Lower leg skin (tissue), 4 donors: Measurements from ENCODE around the gene SULT2B1. TPM values are rescaled to one million over a fixed set of nuclear protein-coding genes. Genes with fewer than 3 reads are reported as not detected.

Experiments
- DNase-seq, 2 donors: peaks; one replicate each; pipeline ENCODE4 v3.0.0-alpha.2; 2019; ENCODE audit warnings: low spot score in 2 of 2
- H3K4me3 ChIP-seq: fragments of 200-600 bp; sonication (generic); 2 replicates; pipeline ENCODE4 v1.5.1; 2017; ENCODE audit warnings: mild to moderate bottlenecking, low read depth; ENCODE audit not compliant: poor library complexity, severe bottlenecking
- CTCF ChIP-seq, 3 donors: fragments of 450-650 bp; IDR thresholded peaks; one replicate each; pipeline ENCODE4 v1.5.1; 2016; ENCODE audit warnings: antibody characterized with exemption in 3 of 3, mild to moderate bottlenecking in 3 of 3, moderate library complexity in 2 of 3
- POLR2A ChIP-seq, 2 donors: fragments of 450-650 bp; IDR thresholded peaks; one replicate each; pipeline ENCODE4 v1.6.1; 2016 to 2017; ENCODE audit warnings: antibody characterized with exemption in 2 of 2, mild to moderate bottlenecking in 1 of 2, moderate library complexity in 1 of 2
- WGBS, 2 donors: methylation state at CpG; one replicate each; pipeline ENCODE4 v1.1.5; 2018; 5-methylcytosine and 5-hydroxymethylcytosine counted together
- intact Hi-C: fragments of 100-400 bp; cut with DNase I; formaldehyde crosslinking; loops from one replicate; pipeline ENCODE4 v1.15.0; 2023; ENCODE audit warnings: low total_unique reads
- total RNA-seq, 4 donors: library from RNA; depleted of rRNA; stranded (reverse); fragments of >200 nt; gene quantifications; one replicate each; pipeline ENCODE4 v1.1.0, GENCODE V29; 2016

SULT2B1 gene
- total RNA-seq, 4 donors from 2014 or later, result 119 to 191 (median 166) TPM

- whole genome bisulfite sequencing, 2 donors, result 0% methylated on average over 20 to 27 of the region's 40 CpGs
- TF ChIP-seq POLR2A (IDR thresholded peaks at IDR 0.05) (no peak), CTCF (IDR thresholded peaks at IDR 0.05) (no peak)
- intact Hi-C loops, result no loop called here
- H3K4me3 ChIP-seq, result peak within 1 kb of the TSS; percentile 59
- DNase-seq, result peak in 1 of 2 donors; percentile 94
Observed at GRCh38 chr19:48636859-48637448, 85.0 kb downstream of the SULT2B1 start, which contains the start of gene DBP. Gene DBP, minus strand, starts transcription at chr19:48637379. Its CDS starts 385 bp downstream, at chr19:48636994.

GRCh38 chr19:48637449-48637947 is 85.5 kb downstream of the SULT2B1 start:
- TF ChIP-seq POLR2A (IDR thresholded peaks at IDR 0.05) (no peak), CTCF (IDR thresholded peaks at IDR 0.05) (no peak)
- WGBS, 2 donors, result 1% methylated on average over 16 to 34 of the region's 38 CpGs
- intact Hi-C loops, result no loop called here
- DNase-seq, result peak; percentile 99 to 100
- H3K4me3 ChIP-seq, result peak overlapping the region; percentile 59

- WGBS, 2 donors, result 5 to 9% methylated on average over 19 to 28 of the region's 29 CpGs
- no peak for TF ChIP-seq CTCF (IDR thresholded peaks at IDR 0.05)
- TF ChIP-seq POLR2A (IDR thresholded peaks at IDR 0.05), result no peak
- H3K4me3 ChIP-seq, result peak overlapping the region; percentile 37
- intact Hi-C loops, result no loop called here
- DNase-seq, result peak; percentile 90 to 95
Observed at GRCh38 chr19:48637948-48638830, 86.2 kb downstream of the SULT2B1 start.

GRCh38 chr19:48638831-48639381 is 86.9 kb downstream of the SULT2B1 start:
- intact Hi-C loops, result no loop called here
- DNase-seq, result no peak
- WGBS, 2 donors, result 68 to 75% methylated on average over 16 of the region's 16 CpGs
- TF ChIP-seq CTCF (IDR thresholded peaks at IDR 0.05), result no peak
- TF ChIP-seq POLR2A (IDR thresholded peaks at IDR 0.05), result no peak
- H3K4me3 ChIP-seq, result no peak overlapping the region

- WGBS, 2 donors, result 67 to 71% methylated on average over 33 of the region's 33 CpGs
- no peak for DNase-seq
- no peak overlapping the region for H3K4me3 ChIP-seq
- TF ChIP-seq POLR2A (IDR thresholded peaks at IDR 0.05) (no peak), CTCF (IDR thresholded peaks at IDR 0.05) (no peak)
- intact Hi-C loops, result loop anchor here (10.0 kb wide), 2 partner anchors 145 to 195 kb away; partner anchors contain the start of gene HSD17B14
Observed at GRCh38 chr19:48639483-48640375, 87.8 kb downstream of the SULT2B1 start.
